Stimulated activated CD4-positive, alpha-beta T cell treated with anti-CD3 and anti-CD28 coated beads, Interleukin-4, amount 100 ng/mL, for 1 hour (primary cell): ENCODE results near the gene TLN1.

Experiments
- DNase-seq: peaks from one replicate; pipeline ENCODE4 v3.0.0-alpha.2; 2020

Gene TLN1

DNA sequence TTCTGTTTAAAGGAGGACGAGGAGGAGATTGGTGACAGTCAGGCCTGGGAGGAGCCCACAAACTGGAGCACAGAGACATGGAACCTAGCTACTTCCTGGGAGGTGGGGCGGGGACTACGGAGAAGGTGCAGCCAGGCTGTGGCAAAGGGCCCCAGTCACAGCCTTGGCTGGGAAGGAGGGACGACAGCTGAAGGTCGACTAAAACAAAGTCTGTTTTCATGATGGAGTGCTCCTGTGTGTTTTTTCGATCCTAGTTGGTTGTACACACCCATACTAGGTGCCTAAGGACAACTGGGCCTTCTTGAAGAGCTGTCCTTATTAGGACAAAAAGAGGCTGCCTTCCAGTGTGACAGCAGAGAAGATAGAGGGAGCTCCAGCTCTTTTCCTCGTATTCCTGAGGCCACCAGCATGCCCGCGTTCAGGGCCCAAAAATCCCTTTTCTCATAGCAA, 71.0 kb downstream of the TLN1 start:
- no peak for DNase-seq

DNA sequence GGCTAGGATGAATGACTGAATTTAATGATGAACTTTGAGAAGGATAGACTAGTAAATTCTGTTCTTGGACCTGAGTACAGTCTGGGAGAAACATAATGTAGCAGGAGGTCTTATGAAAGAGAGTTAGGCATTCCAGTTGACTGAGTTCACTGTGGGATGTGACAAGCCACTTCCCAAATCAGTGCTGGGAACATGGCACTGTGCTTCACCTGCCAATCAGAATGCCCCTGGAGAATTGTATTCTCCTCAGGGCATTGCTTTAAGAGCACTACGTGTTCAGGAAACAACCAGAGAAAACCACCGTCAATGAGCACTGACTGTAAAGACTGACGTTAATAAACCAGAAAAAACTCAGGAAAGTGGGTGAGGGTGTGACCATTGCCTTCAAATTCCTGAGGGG, 72.7 kb downstream of the TLN1 start:
- DNase-seq: no peak

- no peak for DNase-seq
Observed at GRCh38 chr9:35658968-35659220, 73.1 kb downstream of the TLN1 start.

DNA sequence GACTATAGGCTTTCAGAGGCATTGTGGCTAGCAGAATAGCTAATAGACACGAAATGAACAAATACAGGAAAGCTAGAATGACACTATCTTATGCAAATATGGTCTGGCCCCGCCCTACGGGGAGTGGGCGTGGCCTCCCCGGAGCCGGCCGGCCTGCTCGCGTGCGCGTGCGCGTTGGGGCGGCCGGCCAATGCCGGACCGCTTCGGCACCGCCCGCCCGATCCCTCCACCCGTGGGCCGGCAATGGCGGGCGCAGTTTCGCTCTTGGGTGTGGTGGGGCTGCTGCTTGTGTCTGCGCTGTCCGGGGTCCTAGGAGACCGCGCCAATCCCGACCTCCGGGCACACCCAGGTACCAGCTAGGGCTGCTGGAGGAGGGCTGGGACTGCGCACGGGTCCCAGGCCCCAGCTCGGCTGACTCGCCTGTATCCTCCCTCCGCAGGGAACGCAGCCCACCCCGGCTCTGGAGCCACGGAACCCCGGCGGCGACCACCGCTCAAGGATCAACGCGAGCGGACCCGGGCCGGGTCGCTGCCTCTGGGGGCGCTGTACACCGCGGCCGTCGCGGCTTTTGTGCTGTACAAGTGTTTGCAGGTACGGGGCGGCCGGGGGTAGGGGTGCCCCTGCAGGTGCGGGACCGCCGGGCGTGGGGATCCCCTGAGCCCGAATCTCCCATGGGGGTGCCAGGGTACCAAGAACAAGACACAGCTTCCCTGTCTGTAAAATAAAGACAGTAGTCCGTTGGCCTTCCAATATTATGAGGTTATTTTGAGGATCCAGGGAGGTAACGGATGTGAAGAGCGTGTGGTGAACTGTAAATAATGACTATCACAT, 73.6 kb downstream of the TLN1 start, which contains the start of gene CCDC107:
TSS of gene CCDC107 (plus strand) at position 156 of the 831 bp plus-strand sequence. CDS start at position 244, 88 bp downstream.
- peak; percentile 82 for DNase-seq

DNA sequence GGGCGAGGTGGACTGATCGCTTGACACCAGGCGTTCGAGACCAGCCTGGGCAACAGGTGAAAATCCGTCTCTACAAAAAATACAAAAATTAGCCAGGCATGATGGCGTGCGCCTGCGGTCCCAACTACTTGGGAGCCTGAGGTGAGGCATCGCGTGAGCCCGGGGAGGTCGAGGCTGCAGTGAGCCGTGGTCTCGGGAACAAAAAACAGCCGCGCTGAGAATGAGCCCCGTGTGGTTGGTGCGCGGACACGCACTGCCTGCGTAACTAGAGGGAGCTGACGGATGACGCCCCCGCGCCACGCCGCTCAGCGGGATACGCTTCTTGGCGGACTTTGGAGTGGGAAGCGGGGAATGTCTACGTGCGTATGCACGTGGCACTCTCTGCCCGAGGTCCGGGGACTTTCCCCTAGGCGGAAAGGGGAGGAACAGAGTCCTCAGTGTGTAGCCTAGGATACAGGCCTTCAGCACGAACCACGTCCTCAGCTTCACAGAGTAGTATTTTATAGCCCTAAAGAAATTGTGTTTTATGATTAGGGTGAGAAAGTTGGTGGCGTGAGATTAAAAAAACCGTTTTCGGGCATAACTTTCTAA, 74.4 kb downstream of the TLN1 start, which contains the start of gene RMRP:
TSS of gene RMRP (minus strand) at position 474 of the 591 bp plus-strand sequence.
- peak; percentile 93 for DNase-seq

GRCh38 chr9:35656831-35657545, 75.0 kb downstream of the TLN1 start:
- DNase-seq: no peak

- no peak for DNase-seq
Observed at GRCh38 chr9:35656348-35656747, 75.6 kb downstream of the TLN1 start.

- DNase-seq: no peak
Observed at GRCh38 chr9:35653611-35654010, 78.4 kb downstream of the TLN1 start.

DNA sequence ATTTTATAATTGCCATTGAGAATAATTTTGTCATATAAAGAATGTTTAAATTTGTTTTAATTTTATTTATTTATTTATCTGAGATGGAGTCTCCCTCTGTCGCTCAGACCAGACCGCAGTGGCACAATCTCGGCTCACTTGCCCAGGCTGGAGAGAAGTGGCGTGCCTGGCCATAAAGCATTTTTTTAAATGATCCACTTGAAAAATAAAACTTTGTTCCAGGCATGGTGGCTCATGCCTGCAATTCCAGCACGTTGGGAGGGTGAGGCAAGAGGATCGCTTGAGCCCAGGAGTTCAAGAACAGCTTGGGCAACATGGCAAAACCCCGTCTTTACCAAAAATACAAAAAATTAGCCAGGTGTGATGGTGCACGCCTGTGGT, 79.2 kb downstream of the TLN1 start:
- DNase-seq: no peak

- no peak for DNase-seq
Observed at GRCh38 chr9:35651956-35652828, 79.8 kb downstream of the TLN1 start.

- peak; percentile 33 for DNase-seq
Observed at GRCh38 chr9:35650341-35651158, 81.4 kb downstream of the TLN1 start, which contains the start of gene SIT1. TSS of gene SIT1 (minus strand) at chr9:35650931. CDS start at chr9:35650853, 78 bp downstream.

DNA sequence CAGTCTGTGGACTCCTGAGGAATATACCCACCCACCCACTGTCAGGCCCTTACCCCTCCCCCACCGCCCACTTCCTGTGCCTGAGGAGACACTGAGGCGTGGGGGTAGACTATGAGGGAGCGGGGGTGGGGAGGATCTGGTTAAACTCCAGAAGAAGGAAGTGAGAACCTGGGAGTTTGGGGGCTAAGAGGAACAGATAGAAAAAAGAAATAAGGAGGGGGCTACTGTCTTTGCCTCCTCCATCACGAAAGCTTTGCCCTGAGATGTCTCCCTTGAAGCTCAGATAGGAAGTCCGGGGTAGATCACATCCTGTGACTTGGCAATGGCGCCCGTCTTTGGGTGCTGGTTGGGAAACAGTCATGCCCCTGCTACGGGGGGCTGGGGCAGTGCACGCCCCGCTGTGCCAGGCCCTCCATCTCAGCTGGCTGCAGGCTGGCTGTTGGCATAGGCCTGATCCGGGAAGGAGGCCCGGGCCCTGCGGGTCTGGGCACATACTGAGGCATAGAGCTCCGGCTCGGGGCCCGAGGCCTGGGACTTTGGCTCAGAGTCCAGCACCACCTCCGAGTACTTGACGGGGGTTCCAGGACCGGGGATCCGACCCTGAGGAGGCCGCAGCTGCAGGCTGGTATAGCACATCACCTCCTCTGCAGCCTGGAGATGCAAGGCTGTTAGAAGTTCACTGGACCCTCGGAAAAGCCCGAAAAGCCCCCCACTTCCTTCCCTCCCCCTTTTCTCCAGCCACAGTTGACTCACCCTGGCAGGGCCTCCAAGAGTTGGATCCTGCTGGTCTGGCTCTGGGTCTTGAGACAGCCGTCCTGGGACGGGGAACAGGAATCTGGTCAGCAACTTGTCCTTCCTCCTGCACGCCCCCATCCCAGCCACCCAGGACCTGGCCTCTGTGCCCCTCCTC, 82.3 kb downstream of the TLN1 start:
- peak; percentile 47 for DNase-seq
